ENCODE measurements around the gene TBC1D3. TPM values are rescaled to one million over a fixed set of nuclear protein-coding genes. Genes with fewer than 3 reads are reported as not detected.
"Not testable (repeated sequence)": the region's sequence is repeated elsewhere in the genome, so short reads cannot be mapped to it uniquely, and the experiment has no call there.

TBC1D3 gene
- 1 to 10 TPM in 1 of 2 donors, not detected in 1; 3.9 TPM for total RNA-seq

- H3K9me3 Mint-ChIP-seq; ATAC-seq; H3K27ac Mint-ChIP-seq; H3K36me3 Mint-ChIP-seq; H3K27me3 Mint-ChIP-seq; DNase-seq (ENCODE audit: low spot score); H3K4me1 Mint-ChIP-seq (ENCODE audit: low read depth in 2 of 2); H3K4me3 Mint-ChIP-seq: not testable (repeated sequence)
Measured at GRCh38 chr17:38192455-38192854, at the start of gene TBC1D3. Gene TBC1D3 (minus strand): TSS chr17:38192555. CDS start chr17:38191029, 1,526 bp downstream.

- H3K27ac Mint-ChIP-seq; DNase-seq (ENCODE audit: low spot score); H3K27me3 Mint-ChIP-seq; ATAC-seq; H3K9me3 Mint-ChIP-seq; H3K4me1 Mint-ChIP-seq (ENCODE audit: low read depth in 2 of 2); H3K4me3 Mint-ChIP-seq; H3K36me3 Mint-ChIP-seq: not testable (repeated sequence)
Measured at GRCh38 chr17:38232790-38233189, 40.4 kb upstream of the TBC1D3 start.

GRCh38 chr17:38225844-38226495 lies 33.6 kb upstream of the TBC1D3 start:
- peak in 1 of 2 donors; percentile 24 for ATAC-seq
- H3K27ac Mint-ChIP-seq; DNase-seq (ENCODE audit: low spot score); H3K4me1 Mint-ChIP-seq (ENCODE audit: low read depth in 2 of 2); H3K9me3 Mint-ChIP-seq; H3K4me3 Mint-ChIP-seq; H3K27me3 Mint-ChIP-seq; H3K36me3 Mint-ChIP-seq: not testable (repeated sequence)

- H3K27ac Mint-ChIP-seq; H3K27me3 Mint-ChIP-seq; H3K36me3 Mint-ChIP-seq; H3K4me3 Mint-ChIP-seq; DNase-seq (ENCODE audit: low spot score); H3K9me3 Mint-ChIP-seq; H3K4me1 Mint-ChIP-seq (ENCODE audit: low read depth in 2 of 2): not testable (repeated sequence)
- ATAC-seq, result peak; percentile 71 to 85
Measured at GRCh38 chr17:38220867-38221266, 28.5 kb upstream of the TBC1D3 start.

- not testable (repeated sequence) for H3K27ac Mint-ChIP-seq; H3K36me3 Mint-ChIP-seq; ATAC-seq; H3K4me3 Mint-ChIP-seq; H3K9me3 Mint-ChIP-seq; H3K27me3 Mint-ChIP-seq; DNase-seq (ENCODE audit: low spot score); H3K4me1 Mint-ChIP-seq (ENCODE audit: low read depth in 2 of 2)
Measured at GRCh38 chr17:38200271-38200670, 7.9 kb upstream of the TBC1D3 start.

- not testable (repeated sequence) for ATAC-seq; H3K27ac Mint-ChIP-seq; H3K9me3 Mint-ChIP-seq; H3K4me1 Mint-ChIP-seq (ENCODE audit: low read depth in 2 of 2); H3K36me3 Mint-ChIP-seq; H3K4me3 Mint-ChIP-seq; H3K27me3 Mint-ChIP-seq
- peak; percentile 8 for DNase-seq (ENCODE audit: low spot score)
Measured at GRCh38 chr17:38134860-38135259, 57.5 kb downstream of the TBC1D3 start.

Other genes with a start within 250 kb of the TBC1D3 start
- gene TBC1D3L, start 203.5 kb downstream of the TBC1D3 start, total RNA-seq, result 10 to 100 TPM; 10.0 to 14.0 TPM
- 1 to 10 TPM in 1 of 2 donors, not detected in 1; 4.4 TPM for gene TBC1D3D, start 188.6 kb downstream of the TBC1D3 start, total RNA-seq
- not detected for gene TBC1D3C, start 123.9 kb downstream of the TBC1D3 start, total RNA-seq
- gene TBC1D3E, start 64.6 kb downstream of the TBC1D3 start, total RNA-seq, result 10 to 100 TPM in 1 of 2 donors, not detected in 1; 13.3 TPM
- 10 to 100 TPM; 29.1 to 30.4 TPM for gene MRPL45, start 104.6 kb upstream of the TBC1D3 start, total RNA-seq
- under 1 TPM in 1 of 2 donors, not detected in 1; 0.10 TPM for gene GPR179, start 151.4 kb upstream of the TBC1D3 start, total RNA-seq
- gene SOCS7, start 159.3 kb upstream of the TBC1D3 start, total RNA-seq, result 10 to 100 TPM; 14.2 to 29.7 TPM
- gene ARHGAP23, start 235.9 kb upstream of the TBC1D3 start, total RNA-seq, result 1 to 10 TPM in 1 of 2 donors, under 1 TPM in 1; 0.55 to 2.9 TPM